Spleen (tissue), 11 donors: ENCODE data around the gene YWHAH. TPM values are rescaled to one million over a fixed set of nuclear protein-coding genes. Genes with fewer than 3 reads are reported as not detected.

ENCODE experiments used
- DNase-seq: peaks from one replicate; pipeline ENCODE4 v3.0.0-alpha.2; 2020
- H3K27ac ChIP-seq, 8 donors: fragments of 200-600 bp; sonication (generic) in 7 of 8; 1 replicate in 4 of 8; 2 replicates in 4 of 8; pipeline versions ENCODE4 v1.5.0 to v1.8.0; 2016 to 2021; ENCODE audit warnings: inconsistent platforms in 4 of 8, mild to moderate bottlenecking in 4 of 8, moderate library complexity in 1 of 8
- H3K27me3 ChIP-seq, 7 donors: fragments of 200-600 bp; sonication (generic) in 6 of 7; replicated peaks in 1 of 7; 1 replicate in 4 of 7; 2 replicates in 3 of 7; pipeline versions ENCODE4 v1.5.0 to v1.8.0; 2016 to 2021; ENCODE audit warnings: inconsistent platforms in 3 of 7, mild to moderate bottlenecking in 1 of 7
- H3K36me3 ChIP-seq, 6 donors: fragments of 200-600 bp; sonication (generic) in 5 of 6; 1 replicate in 4 of 6; 2 replicates in 2 of 6; pipeline versions ENCODE4 v1.5.0 to v1.8.0; 2016 to 2021; ENCODE audit warnings: inconsistent platforms in 2 of 6
- H3K4me1 ChIP-seq, 6 donors: fragments of 200-600 bp; sonication (generic) in 5 of 6; 1 replicate in 3 of 6; 2 replicates in 3 of 6; pipeline versions ENCODE4 v1.5.0 to v1.8.0; 2016 to 2021; ENCODE audit warnings: inconsistent platforms in 3 of 6
- H3K4me3 ChIP-seq, 8 donors: fragments of 200-600 bp; sonication (generic) in 7 of 8; 1 replicate in 4 of 8; 2 replicates in 4 of 8; pipeline versions ENCODE4 v1.5.0 to v1.8.0; 2016 to 2021; ENCODE audit warnings: inconsistent platforms in 4 of 8, mild to moderate bottlenecking in 4 of 8, moderate library complexity in 2 of 8
- H3K9me3 ChIP-seq, 8 donors: fragments of 200-600 bp; sonication (generic) in 7 of 8; 1 replicate in 4 of 8; 2 replicates in 4 of 8; pipeline versions ENCODE4 v1.5.0 to v1.8.0; 2016 to 2021; ENCODE audit warnings: inconsistent platforms in 4 of 8
- POLR2A ChIP-seq, 3 donors: fragments of 450-650 bp; IDR thresholded peaks; one replicate each; pipeline ENCODE4 v1.5.1; 2017; ENCODE audit warnings: antibody characterized with exemption in 3 of 3, mild to moderate bottlenecking in 1 of 3
- POLR2AphosphoS5 ChIP-seq, 3 donors: sonication (generic); formaldehyde crosslinking; IDR thresholded peaks; one replicate each; pipeline ENCODE4 v1.5.1; 2017; ENCODE audit warnings: antibody characterized with exemption in 3 of 3
- WGBS, 5 donors: extraction: QIAGEN DNeasy Blood & Tissue Kit in 3 of 5; methylation state at CpG; one replicate each; pipeline versions ENCODE4 v1.1.5 to v1.1.7; 2013 to 2018; 5-methylcytosine and 5-hydroxymethylcytosine counted together
- intact Hi-C: fragments of 100-400 bp; cut with DNase I; formaldehyde crosslinking; loops from one replicate; pipeline ENCODE4 v1.15.0; 2023; ENCODE audit warnings: low total_unique reads
- polyA plus RNA-seq, 3 donors: library from polyadenylated mRNA; stranded (reverse); fragments of 200-250 nt; gene quantifications; one replicate each; pipeline ENCODE4 v1.2.1, GENCODE V29; 2013
- total RNA-seq, 7 donors: library from RNA; depleted of rRNA in 3 of 7; stranded (reverse); fragments of >200 nt in 3 of 7; fragmentation: NEBNext Ultra II Directional in 4 of 7; extraction: Animal tissue kit (Norgen Biotek cat#: 25700) in 4 of 7; gene quantifications; one replicate each; pipeline versions ENCODE4 v1.1.0 to v1.2.1, GENCODE V29; 2016 to 2021
- TF ChIP-seq, protein P1 (sequence below), 11 experiments: fragments of 200-600 bp in 7 of 11; fragments of 450-650 bp in 4 of 11; sonication (generic) in 4 of 11; IDR thresholded peaks in 8 of 11; conservative IDR thresholded peaks in 3 of 11; 1 replicate in 7 of 11; 2 replicates in 4 of 11; pipeline versions ENCODE4 v1.4.0 to v1.8.0; 2016 to 2021; ENCODE audit warnings: antibody characterized with exemption in 11 of 11, inconsistent platforms in 4 of 11, mild to moderate bottlenecking in 1 of 11
- donor health status: healthy with polysubstance abuse.
- donor health status: DM: no; HTN: no; CAD: no; lungs with moderate emphysema.
- donor health status: DM: no; HTN: no; CAD: no.
- donor health status: Bipolar disorder and iron deficiency.
- donor health status: healthy.
- donor health status: DM: no; HTN: no; CAD: no.
- donor health status: DM: yes; HTN: yes; CAD: no.

YWHAH gene
- total and polyA plus RNA-seq, 10 donors = 34.2 to 130 (median 83.6) TPM

DNA sequence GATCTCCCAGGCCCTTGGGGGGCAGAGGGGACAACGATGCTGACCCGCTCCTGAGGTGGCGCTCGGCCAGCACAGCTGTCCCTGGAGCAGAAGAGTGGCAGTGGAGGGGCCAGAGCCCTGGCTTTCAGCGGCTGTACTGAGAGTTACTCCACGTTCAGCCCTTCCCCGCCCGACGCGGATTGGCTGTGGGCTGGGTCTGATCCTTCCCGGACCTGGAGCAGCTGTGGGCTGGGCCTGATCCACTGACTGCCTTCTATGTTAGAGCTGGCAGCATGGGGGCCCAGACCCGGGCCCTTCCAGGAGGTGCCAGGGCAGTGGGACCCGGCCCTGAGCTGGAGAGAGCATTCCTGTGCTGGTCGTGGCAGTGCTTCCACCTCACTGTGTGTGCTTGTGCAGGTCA, 27.8 kb downstream of the YWHAH start:
- Histone ChIP-seq H3K27ac (no peak overlapping the region), H3K36me3 (no peaks in the 10 kb centered on the region), H3K9me3 (no peaks in the 10 kb centered on the region), H3K4me1 (peaks cover 8 to 25% (median 17%) of the 10 kb centered on the region in 6 donors), H3K27me3 (peaks cover 0 to 5% (median 0%) of the 10 kb centered on the region in 7 donors), H3K4me3 (no peak overlapping the region)
- WGBS, 5 donors = 81 to 93% (median 86%) methylated on average over 10 to 14 of the region's 14 CpGs
- TF ChIP-seq POLR2A (IDR thresholded peaks at IDR 0.05) = no peak
- no peak for TF ChIP-seq POLR2AphosphoS5 (IDR thresholded peaks at IDR 0.05)
- TF ChIP-seq, protein P1, sequence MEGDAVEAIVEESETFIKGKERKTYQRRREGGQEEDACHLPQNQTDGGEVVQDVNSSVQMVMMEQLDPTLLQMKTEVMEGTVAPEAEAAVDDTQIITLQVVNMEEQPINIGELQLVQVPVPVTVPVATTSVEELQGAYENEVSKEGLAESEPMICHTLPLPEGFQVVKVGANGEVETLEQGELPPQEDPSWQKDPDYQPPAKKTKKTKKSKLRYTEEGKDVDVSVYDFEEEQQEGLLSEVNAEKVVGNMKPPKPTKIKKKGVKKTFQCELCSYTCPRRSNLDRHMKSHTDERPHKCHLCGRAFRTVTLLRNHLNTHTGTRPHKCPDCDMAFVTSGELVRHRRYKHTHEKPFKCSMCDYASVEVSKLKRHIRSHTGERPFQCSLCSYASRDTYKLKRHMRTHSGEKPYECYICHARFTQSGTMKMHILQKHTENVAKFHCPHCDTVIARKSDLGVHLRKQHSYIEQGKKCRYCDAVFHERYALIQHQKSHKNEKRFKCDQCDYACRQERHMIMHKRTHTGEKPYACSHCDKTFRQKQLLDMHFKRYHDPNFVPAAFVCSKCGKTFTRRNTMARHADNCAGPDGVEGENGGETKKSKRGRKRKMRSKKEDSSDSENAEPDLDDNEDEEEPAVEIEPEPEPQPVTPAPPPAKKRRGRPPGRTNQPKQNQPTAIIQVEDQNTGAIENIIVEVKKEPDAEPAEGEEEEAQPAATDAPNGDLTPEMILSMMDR (IDR thresholded peaks at IDR 0.05 in 8 of 11, conservative IDR thresholded peaks at IDR 0.05 in 3 of 11) = no peak
- intact Hi-C loops = loop anchor here (10.0 kb wide), 3 partner anchors 113 to 307 kb away; partner anchors contain the start of gene PISD
- DNase-seq = no peak

DNA sequence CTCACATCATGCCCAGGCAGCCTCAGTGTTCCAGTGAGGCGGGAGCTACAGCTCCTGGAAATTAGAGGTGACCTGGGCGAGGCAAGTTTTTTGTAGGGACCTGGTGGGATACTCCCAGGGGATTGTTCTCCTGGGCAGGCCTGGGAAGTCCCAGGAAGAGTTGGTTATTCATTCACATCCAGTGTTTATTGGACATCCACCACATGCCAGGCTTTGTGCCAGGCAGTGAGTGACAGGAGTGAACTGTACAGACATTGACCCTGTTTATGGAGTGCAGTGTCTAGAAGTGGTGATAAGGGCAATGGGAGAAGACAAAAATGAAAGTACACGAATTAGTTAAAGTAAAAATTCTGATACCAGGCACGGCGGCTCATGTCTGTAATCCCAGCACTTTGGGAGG, 29.4 kb downstream of the YWHAH start:
- no peak overlapping the region for H3K4me3 ChIP-seq
- no peaks in the 10 kb centered on the region for H3K36me3 ChIP-seq
- no peaks in the 10 kb centered on the region for H3K9me3 ChIP-seq
- peaks cover 0 to 5% (median 0%) of the 10 kb centered on the region in 7 donors for H3K27me3 ChIP-seq
- intact Hi-C loops = loop anchor here (10.0 kb wide), 3 partner anchors 111 to 309 kb away; partner anchors contain the start of gene PISD
- TF ChIP-seq, protein P1 (IDR thresholded peaks at IDR 0.05 in 8 of 11, conservative IDR thresholded peaks at IDR 0.05 in 3 of 11) = no peak
- TF ChIP-seq POLR2A (IDR thresholded peaks at IDR 0.05) (no peak), POLR2AphosphoS5 (IDR thresholded peaks at IDR 0.05) (no peak)
- H3K27ac ChIP-seq = no peak overlapping the region
- peaks cover 8 to 33% (median 17%) of the 10 kb centered on the region in 6 donors for H3K4me1 ChIP-seq
- WGBS, 5 donors = 69 to 82% (median 81%) methylated on average over 5 of the region's 5 CpGs
- no peak for DNase-seq

DNA sequence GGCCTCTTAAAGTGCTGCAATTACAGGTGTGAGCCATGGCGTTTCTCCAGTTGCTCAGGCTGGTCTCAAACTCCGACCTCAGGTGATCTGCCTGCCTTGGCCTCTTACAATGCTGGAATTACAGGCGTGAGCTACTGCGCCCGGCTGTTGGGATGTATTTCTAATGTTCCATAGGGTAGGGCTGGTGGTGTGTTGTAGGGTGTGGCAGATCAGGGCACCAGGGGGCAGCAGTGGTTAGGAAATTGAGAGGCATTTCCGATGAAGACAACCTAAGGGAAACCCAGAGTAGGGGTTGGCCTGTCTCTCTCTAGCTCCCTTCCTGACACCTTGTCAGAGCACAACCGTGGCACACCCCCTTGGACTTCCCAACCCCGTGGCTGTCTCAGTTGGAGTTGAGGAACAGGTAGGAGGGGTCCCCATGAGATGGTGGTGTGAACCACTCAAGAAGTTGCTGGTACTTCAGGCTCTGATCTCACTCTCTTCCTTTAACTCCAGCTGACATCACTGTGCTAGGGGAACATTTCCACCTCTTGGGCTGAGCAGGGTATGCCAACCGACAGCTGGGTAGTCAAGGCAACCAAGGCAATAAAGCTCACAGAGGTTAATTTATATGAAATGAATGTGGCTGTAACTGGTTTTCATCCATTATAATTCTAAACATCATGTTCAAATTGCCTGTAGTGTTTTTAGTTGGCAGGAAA, 33.0 kb downstream of the YWHAH start:
- intact Hi-C loops = loop anchor here (5.0 to 10.0 kb wide), 4 partner anchors 108 to 495 kb away; partner anchors contain the start of genes FBXO7 and PISD
- Histone ChIP-seq H3K4me3 (no peak overlapping the region), H3K27ac (no peak overlapping the region), H3K27me3 (no peaks in the 10 kb centered on the region), H3K36me3 (no peaks in the 10 kb centered on the region), H3K4me1 (peaks cover 0 to 12% (median 0%) of the 10 kb centered on the region in 6 donors), H3K9me3 (no peaks in the 10 kb centered on the region)
- no peak for TF ChIP-seq POLR2AphosphoS5 (IDR thresholded peaks at IDR 0.05)
- TF ChIP-seq, protein P1 (IDR thresholded peaks at IDR 0.05 in 8 of 11, conservative IDR thresholded peaks at IDR 0.05 in 3 of 11) = peak; percentile 42 to 82 (median 76)
- DNase-seq = peak; percentile 86
- WGBS, 5 donors = 9 to 13% (median 11%) methylated on average over 6 to 9 of the region's 9 CpGs

DNA sequence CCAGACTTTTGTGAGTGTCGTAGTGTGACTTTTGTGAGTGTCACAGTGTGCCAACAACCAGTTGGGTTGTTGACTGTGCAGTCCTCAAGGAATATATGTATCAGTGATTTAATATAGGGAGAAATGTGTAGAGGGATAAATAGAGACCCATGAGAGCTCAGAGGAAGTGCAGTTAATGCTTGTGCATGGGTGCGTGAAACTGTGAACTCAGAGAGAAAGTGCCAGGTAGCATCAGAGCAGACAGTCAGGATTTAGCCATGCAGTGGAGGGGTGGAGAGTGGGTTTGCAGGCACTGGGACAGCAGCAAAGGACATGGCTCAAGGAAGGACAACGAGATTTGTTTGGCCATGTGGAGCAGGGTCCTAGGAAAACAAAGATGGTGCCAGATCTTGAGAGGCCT, 33.6 kb downstream of the YWHAH start:
- 79 to 92% (median 86%) methylated on average over 3 of the region's 3 CpGs for WGBS, 5 donors
- TF ChIP-seq, protein P1 (IDR thresholded peaks at IDR 0.05 in 8 of 11, conservative IDR thresholded peaks at IDR 0.05 in 3 of 11) = no peak
- TF ChIP-seq POLR2A (IDR thresholded peaks at IDR 0.05) (no peak), POLR2AphosphoS5 (IDR thresholded peaks at IDR 0.05) (no peak)

More for the DNA sequence above, 33.6 kb downstream of the YWHAH start:
- Histone ChIP-seq H3K4me1 (peaks cover 0 to 12% (median 0%) of the 10 kb centered on the region in 6 donors), H3K27me3 (no peaks in the 10 kb centered on the region), H3K9me3 (no peaks in the 10 kb centered on the region), H3K4me3 (no peak overlapping the region), H3K27ac (no peak overlapping the region), H3K36me3 (no peaks in the 10 kb centered on the region)
- no peak for DNase-seq
- intact Hi-C loops = loop anchor here (5.0 to 10.0 kb wide), 4 partner anchors 107 to 494 kb away; partner anchors contain the start of genes FBXO7 and PISD
